Measurements from ENCODE around the gene NPC1L1.

DNA sequence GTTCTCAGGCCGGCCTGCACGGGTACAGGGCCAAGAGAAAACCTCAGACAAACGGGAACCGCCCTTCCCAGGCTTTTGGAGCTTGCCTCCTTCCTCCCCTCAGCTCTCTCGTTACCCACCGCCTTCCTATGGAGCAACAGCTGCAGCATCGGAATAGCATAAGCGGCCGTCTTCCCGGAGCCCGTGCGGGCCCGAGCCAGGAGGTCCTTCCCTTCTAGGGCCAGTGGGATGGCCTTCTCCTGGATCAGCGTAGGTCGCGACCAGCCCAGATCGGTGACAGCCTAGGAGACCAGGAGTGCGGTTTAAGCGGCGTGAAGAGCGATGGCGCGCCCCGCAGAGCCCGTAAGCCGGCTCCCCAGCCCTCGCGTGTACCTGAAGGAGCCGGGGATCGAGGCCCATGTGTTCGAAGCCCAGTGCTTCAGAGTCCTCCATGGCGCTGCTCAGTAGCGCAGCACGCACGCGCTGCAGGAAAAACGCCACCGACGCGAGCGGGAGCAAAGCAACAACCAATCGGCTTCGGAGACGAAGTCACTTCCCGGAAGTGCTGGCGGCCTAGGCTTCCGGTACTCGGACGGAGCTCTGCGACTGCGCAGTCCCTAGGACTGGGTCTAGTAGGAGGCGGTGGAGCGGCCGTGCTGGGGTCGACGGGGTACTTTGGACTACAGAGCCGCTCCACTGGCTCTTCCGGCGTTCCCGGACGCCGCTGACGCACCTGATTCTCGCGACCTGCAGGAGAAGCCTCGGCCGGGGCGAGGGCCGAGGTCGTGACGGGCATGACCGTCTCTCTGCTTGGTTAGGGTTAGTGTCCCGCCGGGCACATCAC lies 32.5 kb upstream of the NPC1L1 start, which contains the start of gene DDX56:
- TF ChIP-seq, protein P1, sequence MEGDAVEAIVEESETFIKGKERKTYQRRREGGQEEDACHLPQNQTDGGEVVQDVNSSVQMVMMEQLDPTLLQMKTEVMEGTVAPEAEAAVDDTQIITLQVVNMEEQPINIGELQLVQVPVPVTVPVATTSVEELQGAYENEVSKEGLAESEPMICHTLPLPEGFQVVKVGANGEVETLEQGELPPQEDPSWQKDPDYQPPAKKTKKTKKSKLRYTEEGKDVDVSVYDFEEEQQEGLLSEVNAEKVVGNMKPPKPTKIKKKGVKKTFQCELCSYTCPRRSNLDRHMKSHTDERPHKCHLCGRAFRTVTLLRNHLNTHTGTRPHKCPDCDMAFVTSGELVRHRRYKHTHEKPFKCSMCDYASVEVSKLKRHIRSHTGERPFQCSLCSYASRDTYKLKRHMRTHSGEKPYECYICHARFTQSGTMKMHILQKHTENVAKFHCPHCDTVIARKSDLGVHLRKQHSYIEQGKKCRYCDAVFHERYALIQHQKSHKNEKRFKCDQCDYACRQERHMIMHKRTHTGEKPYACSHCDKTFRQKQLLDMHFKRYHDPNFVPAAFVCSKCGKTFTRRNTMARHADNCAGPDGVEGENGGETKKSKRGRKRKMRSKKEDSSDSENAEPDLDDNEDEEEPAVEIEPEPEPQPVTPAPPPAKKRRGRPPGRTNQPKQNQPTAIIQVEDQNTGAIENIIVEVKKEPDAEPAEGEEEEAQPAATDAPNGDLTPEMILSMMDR (IDR thresholded peaks at IDR 0.05), result no peak
- no peak for TF ChIP-seq EZH2 (IDR thresholded peaks at IDR 0.05; ENCODE audit: borderline replicate concordance, insufficient read depth, low read depth, low read length, poor library complexity, severe bottlenecking)

Data from B cell (primary cell).